ENCODE measurements around the gene NCOA7. TPM values are rescaled to one million over a fixed set of nuclear protein-coding genes. Genes with fewer than 3 reads are reported as not detected.

Gene NCOA7
- total and polyA plus RNA-seq, 4 donors, result 39.6 to 113 (median 48.8) TPM

- H3K27me3 ChIP-seq (ENCODE audit: control insufficient read depth, insufficient read depth, low read length), result no peaks in the 10 kb centered on the region
- H3K27ac ChIP-seq (ENCODE audit: low read depth, low read length), result no peak overlapping the region
- peaks cover 3% of the 10 kb centered on the region for H3K4me1 ChIP-seq (ENCODE audit: control insufficient read depth, insufficient read depth, low read length)
- DNase-seq (ENCODE audit: low read depth in 4 of 6, low spot score in 6 of 6), result no peak
- no peaks in the 10 kb centered on the region for H3K9me3 ChIP-seq (ENCODE audit: control insufficient read depth, insufficient read depth, low read length)
- H3K4me3 ChIP-seq (ENCODE audit: low read depth, low read length), result no peak overlapping the region
- WGBS (ENCODE audit: insufficient coverage), result 88% methylated on average over 1 of the region's 2 CpGs
- H3K36me3 ChIP-seq (ENCODE audit: control insufficient read depth, insufficient read depth, low read length), result no peaks in the 10 kb centered on the region
Observed at GRCh38 chr6:125818225-125818657, 27.5 kb downstream of the NCOA7 start.

GRCh38 chr6:125818772-125819260 lies 28.1 kb downstream of the NCOA7 start:
- DNase-seq (ENCODE audit: low read depth in 4 of 6, low spot score in 6 of 6), result no peak
- Histone ChIP-seq H3K4me3 (ENCODE audit: low read depth, low read length) (no peak overlapping the region), H3K27ac (ENCODE audit: low read depth, low read length) (no peak overlapping the region), H3K4me1 (ENCODE audit: control insufficient read depth, insufficient read depth, low read length) (peaks cover 3% of the 10 kb centered on the region), H3K9me3 (ENCODE audit: control insufficient read depth, insufficient read depth, low read length) (no peaks in the 10 kb centered on the region), H3K27me3 (ENCODE audit: control insufficient read depth, insufficient read depth, low read length) (no peaks in the 10 kb centered on the region), H3K36me3 (ENCODE audit: control insufficient read depth, insufficient read depth, low read length) (no peaks in the 10 kb centered on the region)
- no CpG with 5 or more reads among the region's 4 CpGs for WGBS (ENCODE audit: insufficient coverage)

- Histone ChIP-seq H3K4me3 (ENCODE audit: low read depth, low read length) (no peak overlapping the region), H3K36me3 (ENCODE audit: control insufficient read depth, insufficient read depth, low read length) (no peaks in the 10 kb centered on the region), H3K4me1 (ENCODE audit: control insufficient read depth, insufficient read depth, low read length) (no peaks in the 10 kb centered on the region), H3K27ac (ENCODE audit: low read depth, low read length) (no peak overlapping the region), H3K9me3 (ENCODE audit: control insufficient read depth, insufficient read depth, low read length) (no peaks in the 10 kb centered on the region), H3K27me3 (ENCODE audit: control insufficient read depth, insufficient read depth, low read length) (no peaks in the 10 kb centered on the region)
- no peak for DNase-seq (ENCODE audit: low read depth in 4 of 6, low spot score in 6 of 6)
- WGBS (ENCODE audit: insufficient coverage), result 94% methylated on average over 3 of the region's 4 CpGs
Observed at GRCh38 chr6:125819535-125820326, 29.0 kb downstream of the NCOA7 start.

GRCh38 chr6:125821825-125822281 lies 31.1 kb downstream of the NCOA7 start:
- H3K4me1 ChIP-seq (ENCODE audit: control insufficient read depth, insufficient read depth, low read length), result no peaks in the 10 kb centered on the region
- no peaks in the 10 kb centered on the region for H3K36me3 ChIP-seq (ENCODE audit: control insufficient read depth, insufficient read depth, low read length)
- 44% methylated on average over 1 of the region's 3 CpGs for WGBS (ENCODE audit: insufficient coverage)
- no peak overlapping the region for H3K4me3 ChIP-seq (ENCODE audit: low read depth, low read length)
- H3K9me3 ChIP-seq (ENCODE audit: control insufficient read depth, insufficient read depth, low read length), result no peaks in the 10 kb centered on the region
- no peak overlapping the region for H3K27ac ChIP-seq (ENCODE audit: low read depth, low read length)
- H3K27me3 ChIP-seq (ENCODE audit: control insufficient read depth, insufficient read depth, low read length), result no peaks in the 10 kb centered on the region
- DNase-seq (ENCODE audit: low read depth in 4 of 6, low spot score in 6 of 6), result peak in 2 of 6 donors; percentile 8 to 42

GRCh38 chr6:125823180-125823579 lies 32.4 kb downstream of the NCOA7 start:
- no CpG with 5 or more reads among the region's 2 CpGs for whole genome bisulfite sequencing (ENCODE audit: insufficient coverage)
- Histone ChIP-seq H3K4me1 (ENCODE audit: control insufficient read depth, insufficient read depth, low read length) (no peaks in the 10 kb centered on the region), H3K36me3 (ENCODE audit: control insufficient read depth, insufficient read depth, low read length) (no peaks in the 10 kb centered on the region), H3K27ac (ENCODE audit: low read depth, low read length) (no peak overlapping the region), H3K27me3 (ENCODE audit: control insufficient read depth, insufficient read depth, low read length) (no peaks in the 10 kb centered on the region), H3K4me3 (ENCODE audit: low read depth, low read length) (no peak overlapping the region), H3K9me3 (ENCODE audit: control insufficient read depth, insufficient read depth, low read length) (no peaks in the 10 kb centered on the region)
- DNase-seq (ENCODE audit: low read depth in 4 of 6, low spot score in 6 of 6), result no peak

- WGBS (ENCODE audit: insufficient coverage), result no CpG with 5 or more reads among the region's 8 CpGs
- Histone ChIP-seq H3K36me3 (ENCODE audit: control insufficient read depth, insufficient read depth, low read length) (no peaks in the 10 kb centered on the region), H3K27me3 (ENCODE audit: control insufficient read depth, insufficient read depth, low read length) (no peaks in the 10 kb centered on the region), H3K4me3 (ENCODE audit: low read depth, low read length) (no peak overlapping the region), H3K9me3 (ENCODE audit: control insufficient read depth, insufficient read depth, low read length) (no peaks in the 10 kb centered on the region), H3K27ac (ENCODE audit: low read depth, low read length) (no peak overlapping the region), H3K4me1 (ENCODE audit: control insufficient read depth, insufficient read depth, low read length) (no peaks in the 10 kb centered on the region)
- DNase-seq (ENCODE audit: low read depth in 4 of 6, low spot score in 6 of 6), result peak in 1 of 6 donors; percentile 63
Observed at GRCh38 chr6:125824946-125825771, 34.4 kb downstream of the NCOA7 start.

GRCh38 chr6:125826695-125827463 lies 36.1 kb downstream of the NCOA7 start:
- WGBS (ENCODE audit: insufficient coverage), result 100% methylated on average over 1 of the region's 9 CpGs
- Histone ChIP-seq H3K4me1 (ENCODE audit: control insufficient read depth, insufficient read depth, low read length) (no peaks in the 10 kb centered on the region), H3K9me3 (ENCODE audit: control insufficient read depth, insufficient read depth, low read length) (no peaks in the 10 kb centered on the region), H3K4me3 (ENCODE audit: low read depth, low read length) (no peak overlapping the region), H3K27me3 (ENCODE audit: control insufficient read depth, insufficient read depth, low read length) (no peaks in the 10 kb centered on the region), H3K36me3 (ENCODE audit: control insufficient read depth, insufficient read depth, low read length) (no peaks in the 10 kb centered on the region), H3K27ac (ENCODE audit: low read depth, low read length) (no peak overlapping the region)
- no peak for DNase-seq (ENCODE audit: low read depth in 4 of 6, low spot score in 6 of 6)

GRCh38 chr6:125827788-125828320 lies 37.1 kb downstream of the NCOA7 start:
- WGBS (ENCODE audit: insufficient coverage), result 100% methylated on average over 1 of the region's 2 CpGs
- no peak overlapping the region for H3K4me3 ChIP-seq (ENCODE audit: low read depth, low read length)
- no peak overlapping the region for H3K27ac ChIP-seq (ENCODE audit: low read depth, low read length)
- no peaks in the 10 kb centered on the region for H3K9me3 ChIP-seq (ENCODE audit: control insufficient read depth, insufficient read depth, low read length)
- H3K36me3 ChIP-seq (ENCODE audit: control insufficient read depth, insufficient read depth, low read length), result no peaks in the 10 kb centered on the region
- no peaks in the 10 kb centered on the region for H3K27me3 ChIP-seq (ENCODE audit: control insufficient read depth, insufficient read depth, low read length)
- H3K4me1 ChIP-seq (ENCODE audit: control insufficient read depth, insufficient read depth, low read length), result no peaks in the 10 kb centered on the region
- no peak for DNase-seq (ENCODE audit: low read depth in 4 of 6, low spot score in 6 of 6)

GRCh38 chr6:125828476-125829039 lies 37.8 kb downstream of the NCOA7 start:
- 100% methylated on average over 1 of the region's 2 CpGs for WGBS (ENCODE audit: insufficient coverage)
- H3K4me3 ChIP-seq (ENCODE audit: low read depth, low read length), result no peak overlapping the region
- no peak for DNase-seq (ENCODE audit: low read depth in 4 of 6, low spot score in 6 of 6)
- no peaks in the 10 kb centered on the region for H3K36me3 ChIP-seq (ENCODE audit: control insufficient read depth, insufficient read depth, low read length)
- H3K27me3 ChIP-seq (ENCODE audit: control insufficient read depth, insufficient read depth, low read length), result no peaks in the 10 kb centered on the region
- no peaks in the 10 kb centered on the region for H3K9me3 ChIP-seq (ENCODE audit: control insufficient read depth, insufficient read depth, low read length)
- no peaks in the 10 kb centered on the region for H3K4me1 ChIP-seq (ENCODE audit: control insufficient read depth, insufficient read depth, low read length)
- H3K27ac ChIP-seq (ENCODE audit: low read depth, low read length), result no peak overlapping the region
